Measurements from ENCODE around the gene GNAO1.

Gene GNAO1

GRCh38 chr16:56295739-56296527, 104.6 kb downstream of the GNAO1 start:
- no peak for DNase-seq

- no peak for DNase-seq
Measured at GRCh38 chr16:56297684-56298083, 106.4 kb downstream of the GNAO1 start.

- DNase-seq, result no peak
Measured at GRCh38 chr16:56298116-56298515, 106.8 kb downstream of the GNAO1 start.

DNA sequence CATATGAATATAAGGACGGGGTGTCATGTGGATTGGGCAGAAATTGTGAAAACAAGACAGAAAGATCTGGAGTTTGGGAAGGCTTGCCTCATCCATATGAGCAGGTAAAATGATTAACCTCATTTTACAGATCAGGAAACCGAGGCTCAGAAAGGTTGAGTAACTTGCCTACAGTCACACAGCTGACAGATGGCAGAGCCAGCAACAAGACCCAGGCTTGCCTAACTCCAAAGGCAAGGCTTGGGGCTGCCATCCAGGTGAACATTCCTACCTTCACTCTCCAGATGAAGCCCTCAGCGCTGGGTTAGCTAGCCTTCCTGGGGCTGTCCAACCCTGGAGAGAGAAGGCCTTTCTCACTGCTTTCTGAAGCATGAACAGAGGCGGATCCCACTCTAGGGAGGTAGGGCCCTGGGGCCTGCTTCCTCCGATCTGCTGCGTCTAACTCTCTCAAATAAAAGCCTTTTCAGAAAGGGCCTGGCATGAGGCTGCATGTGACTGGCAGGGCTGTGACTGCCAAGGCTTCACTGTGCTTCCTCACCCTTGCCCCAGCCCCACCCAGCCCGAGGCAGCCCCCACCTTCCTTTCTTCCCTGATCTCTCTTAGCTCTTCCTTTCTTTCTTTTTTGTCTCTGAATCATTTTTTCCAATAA, 107.8 kb downstream of the GNAO1 start:
- no peak for DNase-seq

GRCh38 chr16:56300242-56300623, 108.9 kb downstream of the GNAO1 start:
- DNase-seq, result no peak

- DNase-seq, result no peak
Measured at GRCh38 chr16:56300891-56301850, 109.9 kb downstream of the GNAO1 start.

DNA sequence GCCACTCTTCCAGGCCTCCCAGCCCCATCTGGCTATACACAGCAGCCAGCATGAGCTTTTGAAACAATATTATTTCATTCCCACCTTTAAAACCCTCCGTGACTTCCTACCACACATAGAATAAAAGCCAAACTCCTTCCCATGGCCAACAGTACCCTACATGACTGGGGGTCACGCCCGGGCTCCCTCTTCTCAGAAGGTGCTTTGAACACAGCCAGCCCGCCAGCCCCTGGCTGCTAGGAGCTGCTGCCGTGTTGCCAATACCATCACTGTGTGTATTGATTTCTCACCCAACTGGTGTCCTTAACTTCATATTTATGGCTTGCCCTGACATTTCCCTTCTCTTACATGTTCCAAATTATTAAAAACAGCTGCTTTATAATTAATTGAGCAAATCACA, 111.2 kb downstream of the GNAO1 start:
- DNase-seq, result no peak

GRCh38 chr16:56303066-56303715, 111.9 kb downstream of the GNAO1 start:
- DNase-seq, result no peak

DNA sequence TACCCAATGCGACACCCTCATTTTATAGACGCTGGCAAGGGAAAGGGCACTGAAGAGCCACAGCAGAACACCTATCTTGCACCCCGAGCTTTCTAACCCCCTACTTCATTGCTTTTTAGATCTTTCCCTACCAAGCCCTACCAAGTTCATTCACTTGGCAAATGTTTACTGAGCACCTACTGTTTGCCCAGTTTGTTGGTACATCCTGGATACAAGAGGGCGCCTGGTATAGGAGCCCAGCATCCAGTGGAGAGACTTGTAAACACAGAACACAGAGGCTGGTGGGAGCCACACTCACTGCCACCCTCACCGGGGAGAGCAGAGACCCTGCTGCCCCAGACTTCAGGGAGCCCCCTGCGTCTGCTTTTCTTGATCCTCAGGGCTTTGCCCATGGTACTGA, 112.6 kb downstream of the GNAO1 start:
- DNase-seq, result no peak

DNA sequence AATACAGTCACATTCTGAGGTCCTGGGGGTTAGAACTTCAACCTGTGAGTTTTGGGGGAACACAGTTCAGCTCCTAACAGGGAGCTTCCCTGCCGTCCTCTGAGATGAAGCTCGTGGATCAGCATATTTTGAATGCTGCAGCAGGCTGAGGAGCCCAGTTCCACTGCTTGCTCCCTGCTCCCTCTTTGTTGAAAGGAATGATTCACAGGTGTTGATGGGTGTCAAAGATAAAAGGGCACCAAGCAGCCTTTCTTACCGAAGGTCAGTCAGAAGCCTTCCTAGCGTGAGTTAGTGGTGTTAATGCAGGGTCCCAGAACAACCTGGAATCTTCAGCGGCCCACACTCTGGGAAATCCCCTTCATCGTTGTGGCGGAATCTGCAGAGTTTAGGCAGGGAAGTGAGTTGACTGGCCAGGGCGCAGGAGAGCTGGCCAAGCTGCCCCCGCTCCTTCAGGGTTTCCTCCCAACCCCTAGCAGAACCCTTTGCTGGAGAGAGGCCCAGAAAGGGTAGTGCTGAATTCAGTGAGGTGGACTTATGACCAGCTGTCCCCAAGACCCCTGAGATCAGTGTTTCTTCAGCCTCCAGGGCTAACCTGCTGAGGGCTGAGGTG, 114.8 kb downstream of the GNAO1 start:
- no peak for DNase-seq

DNA sequence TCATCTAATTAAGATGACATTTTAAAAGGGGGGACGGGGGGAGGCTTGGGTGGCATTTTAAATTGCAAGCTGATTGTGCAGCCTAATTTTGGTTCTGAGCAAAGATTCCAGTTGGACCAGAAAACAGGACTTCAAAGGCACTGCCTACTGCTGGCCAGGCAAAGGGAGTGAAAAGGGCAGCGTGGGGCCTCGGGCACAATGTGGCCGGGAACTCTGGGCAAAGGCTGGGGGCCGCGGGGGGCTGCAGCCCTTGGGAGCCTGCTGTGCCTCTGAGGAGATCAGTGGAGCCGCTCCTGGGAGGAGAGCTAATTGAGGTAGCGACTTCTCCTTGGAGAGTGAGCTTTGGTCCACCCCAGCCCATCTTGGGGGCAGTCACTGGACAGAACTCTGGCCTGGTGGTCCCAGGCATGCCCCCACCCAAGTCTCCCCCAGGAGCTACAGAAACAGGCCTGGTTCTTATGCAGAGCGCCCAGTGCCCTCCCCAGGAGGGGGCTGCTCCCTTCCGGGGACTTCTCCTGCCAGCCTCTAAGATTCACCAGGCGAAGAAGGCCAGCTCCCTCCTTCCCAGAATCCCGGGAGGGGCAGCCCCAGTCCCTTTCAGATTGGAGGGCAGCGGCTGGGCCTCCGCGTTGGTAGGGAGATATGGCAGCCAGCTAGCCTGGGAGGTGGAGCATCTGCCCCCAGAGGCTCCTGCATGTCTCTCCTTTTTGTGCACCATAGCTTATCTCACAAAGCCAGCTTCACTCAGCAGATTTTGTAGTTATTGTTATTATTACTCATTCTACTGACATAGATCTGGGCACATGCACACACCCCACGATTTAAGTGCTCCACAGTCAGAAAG, 115.6 kb downstream of the GNAO1 start:
- DNase-seq, result no peak

- no peak for DNase-seq
Measured at GRCh38 chr16:56307534-56307873, 116.2 kb downstream of the GNAO1 start.

GRCh38 chr16:56309008-56309407, 117.7 kb downstream of the GNAO1 start:
- no peak for DNase-seq

- DNase-seq, result no peak
Measured at GRCh38 chr16:56310690-56311089, 119.4 kb downstream of the GNAO1 start.

- no peak for DNase-seq
Measured at GRCh38 chr16:56311208-56312027, 120.1 kb downstream of the GNAO1 start.

- no peak for DNase-seq
Measured at GRCh38 chr16:56312028-56312300, 120.7 kb downstream of the GNAO1 start.

- DNase-seq, result no peak
Measured at GRCh38 chr16:56312556-56312955, 121.3 kb downstream of the GNAO1 start.

GRCh38 chr16:56314244-56314850, 123.1 kb downstream of the GNAO1 start:
- no peak for DNase-seq

GRCh38 chr16:56315955-56316354, 124.7 kb downstream of the GNAO1 start:
- no peak for DNase-seq

GRCh38 chr16:56316545-56316944, 125.3 kb downstream of the GNAO1 start:
- no peak for DNase-seq
